Fibroblast of mammary gland (primary cell): ENCODE measurements around the gene GSS.

Source experiments
- DNase-seq: peaks from one replicate; pipeline ENCODE4 v3.0.0-alpha.2; 2010; ENCODE audit warnings: low read depth
- H3K4me3 ChIP-seq: 2 replicates; pipeline ENCODE4 v1.5.1; 2011; ENCODE audit warnings: low read depth, mild to moderate bottlenecking, low read length, moderate library complexity; ENCODE audit not compliant: control insufficient read depth
- TF ChIP-seq, protein P1 (sequence below): conservative IDR thresholded peaks from 2 replicates; pipeline ENCODE4 v1.5.1; 2011; ENCODE audit warnings: low read depth, low read length, inconsistent platforms; ENCODE audit not compliant: control insufficient read depth, insufficient read depth

The GSS gene

DNA sequence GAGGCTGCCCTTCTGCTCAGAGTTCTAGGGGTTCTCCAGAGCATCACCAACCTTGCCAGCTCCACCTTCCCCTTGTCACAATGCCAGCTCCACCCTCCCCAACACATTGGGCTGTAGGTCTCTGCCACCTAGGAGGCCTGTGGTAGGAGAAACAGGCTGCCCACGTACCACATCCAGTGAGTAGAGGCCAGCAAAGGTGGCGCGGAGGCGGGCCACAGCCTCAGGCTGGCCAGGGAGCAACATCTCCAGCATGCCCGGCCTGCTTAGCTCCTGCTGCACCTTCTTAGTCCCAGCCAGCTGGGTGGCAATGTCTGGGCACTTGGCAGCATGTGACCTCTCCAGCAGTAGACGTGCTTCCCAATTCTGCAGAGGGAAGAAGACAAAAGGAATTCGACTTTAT lies 23.8 kb downstream of the GSS start:
- DNase-seq: no peak
- TF ChIP-seq, protein P1, sequence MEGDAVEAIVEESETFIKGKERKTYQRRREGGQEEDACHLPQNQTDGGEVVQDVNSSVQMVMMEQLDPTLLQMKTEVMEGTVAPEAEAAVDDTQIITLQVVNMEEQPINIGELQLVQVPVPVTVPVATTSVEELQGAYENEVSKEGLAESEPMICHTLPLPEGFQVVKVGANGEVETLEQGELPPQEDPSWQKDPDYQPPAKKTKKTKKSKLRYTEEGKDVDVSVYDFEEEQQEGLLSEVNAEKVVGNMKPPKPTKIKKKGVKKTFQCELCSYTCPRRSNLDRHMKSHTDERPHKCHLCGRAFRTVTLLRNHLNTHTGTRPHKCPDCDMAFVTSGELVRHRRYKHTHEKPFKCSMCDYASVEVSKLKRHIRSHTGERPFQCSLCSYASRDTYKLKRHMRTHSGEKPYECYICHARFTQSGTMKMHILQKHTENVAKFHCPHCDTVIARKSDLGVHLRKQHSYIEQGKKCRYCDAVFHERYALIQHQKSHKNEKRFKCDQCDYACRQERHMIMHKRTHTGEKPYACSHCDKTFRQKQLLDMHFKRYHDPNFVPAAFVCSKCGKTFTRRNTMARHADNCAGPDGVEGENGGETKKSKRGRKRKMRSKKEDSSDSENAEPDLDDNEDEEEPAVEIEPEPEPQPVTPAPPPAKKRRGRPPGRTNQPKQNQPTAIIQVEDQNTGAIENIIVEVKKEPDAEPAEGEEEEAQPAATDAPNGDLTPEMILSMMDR: no peak
- no peak overlapping the region for H3K4me3 ChIP-seq

DNA sequence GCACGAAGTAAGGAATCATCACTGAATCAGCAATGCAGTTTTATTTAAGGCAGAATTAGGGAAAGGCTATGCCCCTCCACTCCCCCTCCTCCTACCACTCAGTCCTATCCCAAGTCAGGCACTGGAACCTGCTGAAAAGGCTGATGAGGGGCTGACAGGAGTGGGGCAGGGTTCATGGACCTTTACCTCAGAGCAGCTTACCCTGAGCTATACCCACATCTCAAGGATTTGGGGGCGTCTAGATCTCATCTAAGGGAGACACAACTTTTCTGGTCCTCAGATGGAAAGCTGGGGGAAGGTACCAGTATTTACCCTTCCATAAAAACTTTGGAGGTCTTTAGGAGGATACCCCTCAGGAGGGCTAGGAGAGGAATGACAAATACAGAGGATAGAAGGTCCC lies 27.2 kb downstream of the GSS start:
- no peak for DNase-seq
- H3K4me3 ChIP-seq: no peak overlapping the region
- TF ChIP-seq, protein P1: no peak

DNA sequence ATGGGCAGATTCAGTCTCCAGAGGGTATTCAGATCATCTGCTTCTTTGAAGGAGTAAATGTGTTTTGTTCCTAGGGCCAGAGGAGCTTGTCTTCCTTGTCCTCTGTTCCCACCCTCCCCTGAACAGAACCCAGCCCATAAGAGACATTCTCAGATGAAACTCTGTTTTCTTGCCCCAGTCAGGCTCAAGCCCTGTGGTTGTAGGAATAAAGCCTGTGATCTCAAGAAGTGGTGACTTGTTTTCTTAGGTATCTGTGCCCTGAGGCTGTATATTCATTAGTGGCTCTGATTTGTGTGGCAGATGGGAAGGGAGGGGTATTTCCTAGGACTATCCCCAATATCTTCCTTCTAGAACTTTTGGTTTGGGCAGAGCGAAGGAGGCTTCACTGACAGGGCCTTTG lies 27.9 kb downstream of the GSS start:
- TF ChIP-seq, protein P1: no peak
- no peak for DNase-seq
- H3K4me3 ChIP-seq: no peak overlapping the region

DNA sequence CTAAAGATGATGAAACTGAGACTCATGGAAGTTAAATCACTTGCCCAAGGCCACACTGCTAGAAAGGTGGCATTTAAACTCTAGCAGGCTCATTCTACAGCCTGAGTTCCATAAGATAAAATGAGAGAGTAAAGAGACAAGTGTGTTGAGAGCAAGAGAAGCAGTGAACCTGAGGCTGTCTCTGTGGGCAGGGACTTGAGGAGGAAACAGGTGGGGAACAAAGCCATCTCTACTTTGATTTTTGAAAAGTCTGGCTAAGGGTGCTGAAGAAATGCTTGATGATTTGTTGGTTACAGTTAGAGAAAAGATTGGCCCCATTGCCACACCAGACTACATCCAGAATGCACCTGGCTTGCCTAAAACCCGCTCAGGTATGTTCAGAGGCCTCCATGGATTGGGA lies 29.0 kb downstream of the GSS start:
- DNase-seq: no peak
- H3K4me3 ChIP-seq: no peak overlapping the region
- TF ChIP-seq, protein P1: no peak

DNA sequence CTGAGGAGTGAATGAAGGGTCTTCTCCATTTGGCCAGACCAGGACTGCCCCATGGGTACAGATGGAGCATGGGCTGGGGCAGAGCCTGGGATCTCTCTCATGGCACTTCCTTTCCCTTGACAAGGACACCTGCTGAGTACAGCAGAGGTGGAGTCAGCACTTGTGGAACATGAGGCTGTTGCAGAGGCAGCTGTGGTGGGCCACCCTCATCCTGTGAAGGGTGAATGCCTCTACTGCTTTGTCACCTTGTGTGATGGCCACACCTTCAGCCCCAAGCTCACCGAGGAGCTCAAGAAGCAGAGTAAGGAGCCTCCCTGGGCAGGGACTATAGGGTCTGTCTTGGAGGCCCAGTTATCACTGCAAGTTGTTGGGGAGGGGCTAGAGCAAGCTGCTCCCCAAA lies 29.6 kb downstream of the GSS start:
- TF ChIP-seq, protein P1: no peak
- DNase-seq: no peak
- H3K4me3 ChIP-seq: no peak overlapping the region

DNA sequence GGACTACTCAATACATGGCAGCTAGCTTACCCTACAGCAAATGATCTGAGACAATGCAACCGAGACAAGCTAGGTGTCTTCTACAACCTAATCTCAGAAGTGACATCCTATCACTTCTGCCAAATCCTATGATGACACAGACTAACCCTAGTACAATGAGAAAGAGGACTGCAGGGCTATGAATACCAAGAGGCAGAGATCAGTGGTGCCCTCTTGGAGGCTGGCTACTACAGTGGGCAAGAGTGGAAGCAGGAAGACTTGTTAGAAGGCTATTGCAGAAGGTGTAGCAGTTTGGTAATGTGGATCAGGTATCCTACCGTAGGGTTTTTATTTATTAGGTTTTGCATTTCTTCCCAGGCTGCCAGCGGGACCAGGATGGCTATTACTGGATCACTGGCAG lies 30.3 kb downstream of the GSS start:
- TF ChIP-seq, protein P1: no peak
- no peak overlapping the region for H3K4me3 ChIP-seq
- no peak for DNase-seq

DNA sequence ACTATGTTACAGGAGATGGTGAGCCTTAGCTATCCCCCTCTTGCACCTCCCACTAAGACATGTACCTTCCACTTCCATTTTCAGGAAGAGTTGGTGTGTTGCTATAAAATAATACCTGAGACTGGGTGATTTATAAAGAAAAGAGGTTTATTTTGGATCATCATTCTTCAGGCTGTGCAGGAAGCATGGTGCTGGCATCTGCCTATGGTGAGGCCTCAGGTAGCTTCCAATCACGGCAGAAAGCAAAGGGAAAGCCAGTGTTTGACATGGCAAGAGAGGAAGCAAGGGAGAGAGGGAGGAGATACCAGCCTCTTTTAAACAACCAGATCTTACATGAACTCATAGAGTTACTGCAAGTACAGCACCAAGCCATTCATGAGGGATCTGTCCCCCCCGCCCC lies 32.2 kb downstream of the GSS start:
- H3K4me3 ChIP-seq: no peak overlapping the region
- no peak for DNase-seq
- TF ChIP-seq, protein P1: no peak
